Measurements from ENCODE around the gene IFTAP.

DNA sequence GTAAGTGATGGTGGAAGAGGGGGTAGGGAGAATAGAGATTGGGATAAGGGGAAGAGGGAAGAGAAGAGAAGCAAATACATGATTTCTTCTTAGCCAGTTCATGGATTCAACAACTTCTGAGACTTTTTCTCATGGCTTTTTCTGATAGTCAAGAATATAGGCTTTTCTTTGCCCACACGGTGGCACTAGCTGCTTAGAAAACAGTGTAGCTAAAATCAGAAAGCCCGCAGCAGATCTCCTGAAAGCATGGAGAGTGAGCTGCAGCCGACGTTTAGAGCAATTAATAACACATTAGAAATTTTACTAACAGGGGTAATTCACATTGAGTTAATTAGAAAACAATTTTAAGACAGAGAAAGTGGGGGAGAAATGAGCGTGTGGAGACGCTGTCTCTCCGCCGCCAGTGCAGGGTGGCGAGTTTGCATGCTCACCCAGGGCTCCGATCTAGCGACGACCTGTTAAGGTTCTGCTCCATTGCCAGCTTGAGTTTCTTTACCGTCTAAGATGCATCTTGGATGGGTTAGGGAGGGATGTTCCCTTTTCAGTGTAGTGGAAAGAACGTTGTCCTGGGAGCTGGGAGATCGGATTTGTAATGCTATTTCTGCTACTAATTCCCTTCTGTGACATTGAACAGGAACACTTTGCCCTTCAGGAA, 29.8 kb upstream of the IFTAP start:
- TF ChIP-seq, protein P1, sequence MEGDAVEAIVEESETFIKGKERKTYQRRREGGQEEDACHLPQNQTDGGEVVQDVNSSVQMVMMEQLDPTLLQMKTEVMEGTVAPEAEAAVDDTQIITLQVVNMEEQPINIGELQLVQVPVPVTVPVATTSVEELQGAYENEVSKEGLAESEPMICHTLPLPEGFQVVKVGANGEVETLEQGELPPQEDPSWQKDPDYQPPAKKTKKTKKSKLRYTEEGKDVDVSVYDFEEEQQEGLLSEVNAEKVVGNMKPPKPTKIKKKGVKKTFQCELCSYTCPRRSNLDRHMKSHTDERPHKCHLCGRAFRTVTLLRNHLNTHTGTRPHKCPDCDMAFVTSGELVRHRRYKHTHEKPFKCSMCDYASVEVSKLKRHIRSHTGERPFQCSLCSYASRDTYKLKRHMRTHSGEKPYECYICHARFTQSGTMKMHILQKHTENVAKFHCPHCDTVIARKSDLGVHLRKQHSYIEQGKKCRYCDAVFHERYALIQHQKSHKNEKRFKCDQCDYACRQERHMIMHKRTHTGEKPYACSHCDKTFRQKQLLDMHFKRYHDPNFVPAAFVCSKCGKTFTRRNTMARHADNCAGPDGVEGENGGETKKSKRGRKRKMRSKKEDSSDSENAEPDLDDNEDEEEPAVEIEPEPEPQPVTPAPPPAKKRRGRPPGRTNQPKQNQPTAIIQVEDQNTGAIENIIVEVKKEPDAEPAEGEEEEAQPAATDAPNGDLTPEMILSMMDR (IDR thresholded peaks at IDR 0.05) = peak; percentile 71 to 80 (median 75)
- no peak for TF ChIP-seq POLR2A (IDR thresholded peaks at IDR 0.05)
